ENCODE measurements around the gene UBL3.

- TF ChIP-seq POU2F2 (IDR thresholded peaks at IDR 0.05; ENCODE audit: low read depth, low read length) (no peak), POLR2A (IDR thresholded peaks at IDR 0.05; ENCODE audit: low read depth, low read length) (no peak), POLR2AphosphoS5 (IDR thresholded peaks at IDR 0.05; ENCODE audit: low read depth, low read length) (no peak), TAF1 (IDR thresholded peaks at IDR 0.05; ENCODE audit: low read depth, low read length) (no peak), PAX5 (IDR thresholded peaks at IDR 0.05; ENCODE audit: insufficient read depth, low read length, severe bottlenecking) (no peak), SPI1 (IDR thresholded peaks at IDR 0.05; ENCODE audit: low read depth, low read length) (no peak)
Observed at GRCh38 chr13:29893438-29893837, 43.0 kb upstream of the UBL3 start.

All from GM12891 (cell line).